Right cardiac atrium (tissue), 5 donors: ENCODE results near the gene OR2T33. TPM values are rescaled to one million over a fixed set of nuclear protein-coding genes. Genes with fewer than 3 reads are reported as not detected.

Source experiments
- ATAC-seq, 2 donors: fragments of 200-7000 bp; cut with Tn5 transposase; one replicate each; pipeline versions ENCODE4 v1.8.0 to v1.9.1; 2020; ENCODE audit warnings: moderate library complexity in 2 of 2, mild to moderate bottlenecking in 1 of 2
- DNase-seq, 3 donors: peaks; one replicate each; pipeline ENCODE4 v3.0.0-alpha.2; 2020
- H3K27ac ChIP-seq: one replicate; pipeline ENCODE4 v1.5.1; 2013; ENCODE audit warnings: mild to moderate bottlenecking, low read length, control low read depth, moderate library complexity
- H3K27me3 ChIP-seq: one replicate; pipeline ENCODE4 v1.6.1; 2013; ENCODE audit not compliant: control insufficient read depth, insufficient read depth
- H3K4me1 ChIP-seq: one replicate; pipeline ENCODE4 v1.6.1; 2013; ENCODE audit warnings: low read length; ENCODE audit not compliant: control insufficient read depth, insufficient read depth
- H3K4me3 ChIP-seq: one replicate; pipeline ENCODE4 v1.5.1; 2013; ENCODE audit warnings: low read length, control low read depth
- H3K9me3 ChIP-seq: one replicate; pipeline ENCODE4 v1.6.1; 2013; ENCODE audit warnings: low read length; ENCODE audit not compliant: control insufficient read depth
- WGBS: extraction: QIAGEN DNeasy Blood & Tissue Kit; methylation state at CpG from one replicate; pipeline ENCODE4 v1.1.7; 2013; 5-methylcytosine and 5-hydroxymethylcytosine counted together
- intact Hi-C, 4 donors: fragments of 100-400 bp; cut with DNase I; formaldehyde crosslinking; loops; one replicate each; pipeline versions ENCODE4 v1.11.0 to v1.14.0; 2022 to 2023
- polyA plus RNA-seq: library from polyadenylated mRNA; stranded (reverse); fragments of 200-250 nt; gene quantifications from one replicate; pipeline ENCODE4 v1.2.3, GENCODE V29; 2013
- total RNA-seq, 4 donors: library from RNA; stranded (reverse); fragmentation: NEBNext Ultra II Directional; extraction: Animal tissue kit (Norgen Biotek cat#: 25700); gene quantifications; one replicate each; pipeline ENCODE4 v1.2.1, GENCODE V29; 2021
- donor health status: healthy with polysubstance abuse.
- donor health status: DM: no; HTN: yes; CAD: no.
- donor health status: DM: no; HTN: no; CAD: no.
- donor health status: DM: no; HTN: yes; CAD: no; lungs with severe emphysema.
- donor health status: DM: yes; HTN: yes; CAD: no.

The OR2T33 gene
- total and polyA plus RNA-seq, 5 donors, result not detected

DNA sequence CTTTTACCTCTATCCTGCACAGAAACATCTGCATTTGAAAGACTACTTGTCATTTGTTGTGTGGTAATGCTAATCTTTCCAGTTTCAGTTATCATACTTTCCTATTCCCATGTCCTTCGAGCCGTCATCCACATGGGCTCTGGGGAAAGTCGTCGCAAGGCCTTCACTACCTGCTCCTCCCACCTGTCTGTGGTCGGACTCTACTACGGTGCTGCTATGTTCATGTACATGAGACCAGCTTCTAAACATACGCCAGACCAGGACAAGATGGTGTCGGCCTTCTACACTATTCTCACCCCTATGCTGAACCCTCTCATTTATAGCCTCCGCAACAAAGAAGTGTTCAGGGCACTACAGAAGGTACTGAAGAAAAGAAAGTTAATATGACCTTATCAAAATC lies 38.3 kb downstream of the OR2T33 start:
- H3K27ac ChIP-seq, result no peak overlapping the region
- H3K4me3 ChIP-seq, result no peak overlapping the region
- ATAC-seq (no peak), DNase-seq (no peak)
- 90% methylated on average over 9 of the region's 9 CpGs for WGBS
- intact Hi-C loops, result no loop called here
- no peaks in the 10 kb centered on the region for H3K9me3 ChIP-seq
- no peaks in the 10 kb centered on the region for H3K4me1 ChIP-seq
- H3K27me3 ChIP-seq, result no peaks in the 10 kb centered on the region

DNA sequence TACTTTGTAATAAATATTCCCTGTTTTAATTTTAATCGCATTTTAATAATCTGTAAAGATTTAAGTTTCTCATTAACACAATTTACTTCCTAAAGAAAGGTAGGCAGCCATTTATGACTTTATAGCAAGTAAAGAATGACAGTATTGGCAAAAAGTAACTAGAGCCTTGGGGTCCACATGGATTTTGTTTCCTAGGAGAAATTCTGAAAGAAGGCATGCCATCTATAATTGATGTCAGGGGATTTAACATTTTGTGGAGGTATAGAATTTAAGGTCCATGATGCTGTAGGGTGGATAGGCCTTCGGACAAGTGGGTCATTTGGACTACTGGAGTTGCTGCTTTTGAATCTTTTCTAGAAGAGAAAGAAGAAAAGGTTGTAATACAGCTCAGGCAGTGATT lies 46.7 kb downstream of the OR2T33 start, which contains the start of gene OR2M4:
Gene OR2M4 (plus strand): TSS at position 301 of the 400 bp plus-strand sequence. CDS start 7,512 bp downstream, outside the sequence.
- Histone ChIP-seq H3K4me3 (no peak within 1 kb of the TSS), H3K4me1 (no peaks in the 10 kb centered on the region), H3K27ac (no peak within 1 kb of the TSS), H3K9me3 (no peaks in the 10 kb centered on the region), H3K27me3 (no peaks in the 10 kb centered on the region)
- intact Hi-C loops, result no loop called here
- no peak for ATAC-seq
- DNase-seq, result no peak
- 69% methylated on average over 2 of the region's 2 CpGs for WGBS

DNA sequence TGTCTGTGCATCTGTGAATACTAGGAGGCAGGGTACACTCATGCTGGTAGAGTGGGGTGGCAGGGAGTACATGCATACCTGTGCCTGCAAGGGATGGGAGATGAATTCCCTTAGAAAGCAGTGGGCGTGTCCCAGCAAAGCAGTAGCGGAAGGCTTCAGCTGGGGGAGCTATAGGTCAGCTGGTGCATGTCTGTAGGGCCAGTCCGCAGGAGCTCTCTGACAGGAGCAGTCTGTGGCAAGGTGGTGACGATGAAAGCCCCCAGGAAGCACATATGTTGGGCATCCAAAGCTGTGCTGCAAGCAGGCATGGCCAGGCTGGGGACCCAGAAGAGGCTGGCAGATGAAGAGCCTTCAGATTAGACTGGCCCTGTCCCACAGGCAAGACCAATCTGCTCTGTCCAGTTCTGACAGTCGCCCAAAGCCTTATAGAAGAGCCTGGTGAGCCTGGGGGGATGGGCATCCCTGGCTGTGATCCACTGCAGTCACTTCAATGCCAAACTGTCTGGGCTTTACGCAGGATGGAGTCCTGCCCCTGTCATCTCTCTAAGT lies 48.3 kb downstream of the OR2T33 start:
- no peak overlapping the region for H3K4me3 ChIP-seq
- no peaks in the 10 kb centered on the region for H3K9me3 ChIP-seq
- no peaks in the 10 kb centered on the region for H3K4me1 ChIP-seq
- intact Hi-C loops, result no loop called here
- no peak overlapping the region for H3K27ac ChIP-seq
- DNase-seq (no peak), ATAC-seq (no peak)
- WGBS, result 60% methylated on average over 6 of the region's 6 CpGs
- H3K27me3 ChIP-seq, result no peaks in the 10 kb centered on the region

DNA sequence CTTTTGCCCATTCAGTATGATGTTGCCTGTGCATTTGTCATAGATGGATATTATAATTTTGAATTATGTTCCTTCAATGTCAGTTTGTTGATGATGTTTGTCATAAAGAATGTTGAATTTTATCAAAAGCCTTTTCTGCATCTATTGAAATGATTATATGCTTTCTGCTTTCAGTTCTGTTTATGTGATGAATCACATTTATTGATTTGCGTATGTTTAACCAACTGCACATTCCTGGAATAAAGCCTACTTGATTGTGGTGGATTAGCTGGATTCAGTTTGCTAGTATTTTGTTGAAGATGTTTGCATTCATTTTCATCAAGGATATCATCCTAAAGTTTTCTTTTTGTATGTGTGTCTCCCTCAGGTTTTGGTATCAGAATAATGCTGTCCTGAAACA lies 52.2 kb downstream of the OR2T33 start:
- no peak for ATAC-seq
- H3K27me3 ChIP-seq, result no peaks in the 10 kb centered on the region
- intact Hi-C loops, result no loop called here

More for the DNA sequence above, 52.2 kb downstream of the OR2T33 start:
- no peak for DNase-seq
- Histone ChIP-seq H3K27ac (no peak overlapping the region), H3K9me3 (no peaks in the 10 kb centered on the region), H3K4me3 (no peak overlapping the region), H3K4me1 (no peaks in the 10 kb centered on the region)
- 74% methylated on average over 1 of the region's 1 CpG for WGBS

Other genes starting within 250 kb of the OR2T33 start
- under 1 TPM in 1 of 4 donors, not detected in 3; 0.14 TPM for gene OR2L2, start 247.9 kb downstream of the OR2T33 start, total RNA-seq
- gene OR2L2, start 247.9 kb downstream of the OR2T33 start, polyA plus RNA-seq, result not detected
- not detected for gene OR2L3, start 231.1 kb downstream of the OR2T33 start, total RNA-seq
- gene OR2L3, start 231.1 kb downstream of the OR2T33 start, polyA plus RNA-seq, result not detected
- not detected for gene OR2L13, start 182.8 kb downstream of the OR2T33 start, total RNA-seq
- not detected for gene OR2L13, start 182.8 kb downstream of the OR2T33 start, polyA plus RNA-seq
- not detected for gene OR2M5, start 132.8 kb downstream of the OR2T33 start, total RNA-seq
- not detected for gene OR2M5, start 132.8 kb downstream of the OR2T33 start, polyA plus RNA-seq
- not detected for gene OR2M2, start 103.2 kb downstream of the OR2T33 start, total RNA-seq
- not detected for gene OR2M2, start 103.2 kb downstream of the OR2T33 start, polyA plus RNA-seq
- gene OR2M3, start 80.7 kb downstream of the OR2T33 start, total RNA-seq, result not detected
- not detected for gene OR2M3, start 80.7 kb downstream of the OR2T33 start, polyA plus RNA-seq
- not detected for gene OR2M4, start 46.6 kb downstream of the OR2T33 start, total RNA-seq
- gene OR2M4, start 46.6 kb downstream of the OR2T33 start, polyA plus RNA-seq, result not detected
- gene OR2T12, start 25.4 kb upstream of the OR2T33 start, total RNA-seq, result not detected
- gene OR2T12, start 25.4 kb upstream of the OR2T33 start, polyA plus RNA-seq, result not detected
- gene OR2M7, start 46.6 kb upstream of the OR2T33 start, total RNA-seq, result not detected
- gene OR2M7, start 46.6 kb upstream of the OR2T33 start, polyA plus RNA-seq, result not detected
- gene OR14C36, start 70.8 kb upstream of the OR2T33 start, total RNA-seq, result not detected
- gene OR14C36, start 70.8 kb upstream of the OR2T33 start, polyA plus RNA-seq, result not detected
- not detected for gene OR2T4, start 83.7 kb upstream of the OR2T33 start, total RNA-seq
- gene OR2T4, start 83.7 kb upstream of the OR2T33 start, polyA plus RNA-seq, result not detected
- gene OR2T6, start 97.8 kb upstream of the OR2T33 start, total RNA-seq, result not detected
- gene OR2T6, start 97.8 kb upstream of the OR2T33 start, polyA plus RNA-seq, result not detected
- not detected for gene OR2T1, start 125.1 kb upstream of the OR2T33 start, total RNA-seq
- gene OR2T1, start 125.1 kb upstream of the OR2T33 start, polyA plus RNA-seq, result not detected
- gene OR2T2, start 167.7 kb upstream of the OR2T33 start, total RNA-seq, result not detected
- not detected for gene OR2T2, start 167.7 kb upstream of the OR2T33 start, polyA plus RNA-seq
- not detected for gene OR2T3, start 195.4 kb upstream of the OR2T33 start, total RNA-seq
- gene OR2T3, start 195.4 kb upstream of the OR2T33 start, polyA plus RNA-seq, result not detected
- not detected for gene OR2T5, start 210.6 kb upstream of the OR2T33 start, total RNA-seq
- not detected for gene OR2T5, start 210.6 kb upstream of the OR2T33 start, polyA plus RNA-seq
- gene OR2G6, start 230.1 kb upstream of the OR2T33 start, total RNA-seq, result not detected
- gene OR2G6, start 230.1 kb upstream of the OR2T33 start, polyA plus RNA-seq, result not detected